Measurements from ENCODE around the gene GLA.

GLA gene

DNA sequence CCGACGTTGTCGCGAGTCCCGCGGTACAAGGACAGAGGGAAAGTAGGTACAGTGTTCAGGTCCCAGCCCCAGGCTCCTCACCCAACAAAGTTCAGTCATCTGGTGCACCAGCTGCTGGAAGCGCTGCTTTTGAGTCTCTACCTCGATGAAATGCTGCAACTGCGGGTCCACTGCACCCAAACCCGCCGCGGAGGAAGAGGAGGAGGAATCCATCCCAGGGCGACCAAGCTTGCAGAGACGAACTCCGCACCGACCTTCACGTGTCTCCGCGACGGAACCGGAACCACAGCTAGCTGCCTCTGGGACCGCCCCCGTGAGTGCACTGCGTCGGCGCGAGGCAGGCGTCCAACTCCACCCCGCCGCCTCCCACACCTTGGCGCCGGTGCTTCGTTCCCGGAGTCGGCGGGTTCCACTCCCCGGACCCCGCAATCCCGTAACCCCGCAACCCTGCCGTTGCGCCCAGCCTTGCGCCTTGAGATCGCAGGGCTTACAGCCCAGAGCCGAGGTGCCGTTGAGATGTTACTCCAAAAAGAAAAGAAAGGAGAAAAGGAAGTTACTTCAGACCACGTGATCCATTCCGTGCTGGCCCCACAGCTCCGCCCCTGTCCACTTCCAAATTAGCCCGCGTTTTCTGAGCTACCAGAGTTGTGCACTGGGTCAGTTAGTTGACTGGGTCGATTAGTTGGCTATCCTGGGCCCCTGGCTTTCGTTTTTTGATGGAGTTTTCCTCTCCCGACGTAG is 59.1 kb downstream of the GLA start, which contains the start of gene TIMM8A (continued):
- TF ChIP-seq ZNF37A (tag by site-specific recombination; IDR thresholded peaks at IDR 0.05), result no peak
- peak; percentile 95 for TF ChIP-seq ZBTB17 (tag by site-specific recombination; IDR thresholded peaks at IDR 0.05)
- TF ChIP-seq, protein P1, sequence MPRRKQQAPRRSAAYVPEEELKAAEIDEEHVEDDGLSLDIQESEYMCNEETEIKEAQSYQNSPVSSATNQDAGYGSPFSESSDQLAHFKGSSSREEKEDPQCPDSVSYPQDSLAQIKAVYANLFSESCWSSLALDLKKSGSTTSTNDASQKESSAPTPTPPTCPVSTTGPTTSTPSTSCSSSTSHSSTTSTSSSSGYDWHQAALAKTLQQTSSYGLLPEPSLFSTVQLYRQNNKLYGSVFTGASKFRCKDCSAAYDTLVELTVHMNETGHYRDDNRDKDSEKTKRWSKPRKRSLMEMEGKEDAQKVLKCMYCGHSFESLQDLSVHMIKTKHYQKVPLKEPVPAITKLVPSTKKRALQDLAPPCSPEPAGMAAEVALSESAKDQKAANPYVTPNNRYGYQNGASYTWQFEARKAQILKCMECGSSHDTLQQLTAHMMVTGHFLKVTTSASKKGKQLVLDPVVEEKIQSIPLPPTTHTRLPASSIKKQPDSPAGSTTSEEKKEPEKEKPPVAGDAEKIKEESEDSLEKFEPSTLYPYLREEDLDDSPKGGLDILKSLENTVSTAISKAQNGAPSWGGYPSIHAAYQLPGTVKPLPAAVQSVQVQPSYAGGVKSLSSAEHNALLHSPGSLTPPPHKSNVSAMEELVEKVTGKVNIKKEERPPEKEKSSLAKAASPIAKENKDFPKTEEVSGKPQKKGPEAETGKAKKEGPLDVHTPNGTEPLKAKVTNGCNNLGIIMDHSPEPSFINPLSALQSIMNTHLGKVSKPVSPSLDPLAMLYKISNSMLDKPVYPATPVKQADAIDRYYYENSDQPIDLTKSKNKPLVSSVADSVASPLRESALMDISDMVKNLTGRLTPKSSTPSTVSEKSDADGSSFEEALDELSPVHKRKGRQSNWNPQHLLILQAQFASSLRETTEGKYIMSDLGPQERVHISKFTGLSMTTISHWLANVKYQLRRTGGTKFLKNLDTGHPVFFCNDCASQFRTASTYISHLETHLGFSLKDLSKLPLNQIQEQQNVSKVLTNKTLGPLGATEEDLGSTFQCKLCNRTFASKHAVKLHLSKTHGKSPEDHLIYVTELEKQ (tag by site-specific recombination; IDR thresholded peaks at IDR 0.05; ENCODE audit: borderline replicate concordance), result no peak
- TF ChIP-seq, protein P2, sequence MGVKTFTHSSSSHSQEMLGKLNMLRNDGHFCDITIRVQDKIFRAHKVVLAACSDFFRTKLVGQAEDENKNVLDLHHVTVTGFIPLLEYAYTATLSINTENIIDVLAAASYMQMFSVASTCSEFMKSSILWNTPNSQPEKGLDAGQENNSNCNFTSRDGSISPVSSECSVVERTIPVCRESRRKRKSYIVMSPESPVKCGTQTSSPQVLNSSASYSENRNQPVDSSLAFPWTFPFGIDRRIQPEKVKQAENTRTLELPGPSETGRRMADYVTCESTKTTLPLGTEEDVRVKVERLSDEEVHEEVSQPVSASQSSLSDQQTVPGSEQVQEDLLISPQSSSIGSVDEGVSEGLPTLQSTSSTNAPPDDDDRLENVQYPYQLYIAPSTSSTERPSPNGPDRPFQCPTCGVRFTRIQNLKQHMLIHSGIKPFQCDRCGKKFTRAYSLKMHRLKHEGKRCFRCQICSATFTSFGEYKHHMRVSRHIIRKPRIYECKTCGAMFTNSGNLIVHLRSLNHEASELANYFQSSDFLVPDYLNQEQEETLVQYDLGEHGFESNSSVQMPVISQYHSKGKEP (tag by site-specific recombination; IDR thresholded peaks at IDR 0.05), result no peak
- no peak for TF ChIP-seq ZNF544 (tag by site-specific recombination; IDR thresholded peaks at IDR 0.05)
- TF ChIP-seq REPIN1 (tag by site-specific recombination; IDR thresholded peaks at IDR 0.05; ENCODE audit: low read depth), result no peak
- no peak for TF ChIP-seq SALL2 (tag by site-specific recombination; IDR thresholded peaks at IDR 0.05; ENCODE audit: borderline replicate concordance)
- TF ChIP-seq ZNF843 (tag by site-specific recombination; IDR thresholded peaks at IDR 0.05), result peak; percentile 53; the same call in 1 of the 2 replicates
- TF ChIP-seq ZNF248 (tag by site-specific recombination; IDR thresholded peaks at IDR 0.05), result no peak
- TF ChIP-seq GLI2 (tag by site-specific recombination; IDR thresholded peaks at IDR 0.05; ENCODE audit: borderline replicate concordance, low read depth), result no peak
- TF ChIP-seq ZBTB7A (tag by site-specific recombination; IDR thresholded peaks at IDR 0.05; ENCODE audit: low read depth), result no peak
- TF ChIP-seq ZNF624 (tag by site-specific recombination; IDR thresholded peaks at IDR 0.05), result no peak
- no peak for TF ChIP-seq ZFP41 (tag by site-specific recombination; IDR thresholded peaks at IDR 0.05; ENCODE audit: borderline replicate concordance)
- TF ChIP-seq, protein P3, sequence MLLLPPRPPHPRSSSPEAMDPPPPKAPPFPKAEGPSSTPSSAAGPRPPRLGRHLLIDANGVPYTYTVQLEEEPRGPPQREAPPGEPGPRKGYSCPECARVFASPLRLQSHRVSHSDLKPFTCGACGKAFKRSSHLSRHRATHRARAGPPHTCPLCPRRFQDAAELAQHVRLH (tag by site-specific recombination; IDR thresholded peaks at IDR 0.05), result no peak
- no peak for TF ChIP-seq ZNF433 (tag by site-specific recombination; IDR thresholded peaks at IDR 0.05; ENCODE audit: low read depth)
- no peak for TF ChIP-seq ZNF138 (tag by site-specific recombination; IDR thresholded peaks at IDR 0.05; ENCODE audit: borderline replicate concordance)
- TF ChIP-seq ZEB2 (tag by site-specific recombination; IDR thresholded peaks at IDR 0.05), result peak; percentile 94
- TF ChIP-seq, protein P4, sequence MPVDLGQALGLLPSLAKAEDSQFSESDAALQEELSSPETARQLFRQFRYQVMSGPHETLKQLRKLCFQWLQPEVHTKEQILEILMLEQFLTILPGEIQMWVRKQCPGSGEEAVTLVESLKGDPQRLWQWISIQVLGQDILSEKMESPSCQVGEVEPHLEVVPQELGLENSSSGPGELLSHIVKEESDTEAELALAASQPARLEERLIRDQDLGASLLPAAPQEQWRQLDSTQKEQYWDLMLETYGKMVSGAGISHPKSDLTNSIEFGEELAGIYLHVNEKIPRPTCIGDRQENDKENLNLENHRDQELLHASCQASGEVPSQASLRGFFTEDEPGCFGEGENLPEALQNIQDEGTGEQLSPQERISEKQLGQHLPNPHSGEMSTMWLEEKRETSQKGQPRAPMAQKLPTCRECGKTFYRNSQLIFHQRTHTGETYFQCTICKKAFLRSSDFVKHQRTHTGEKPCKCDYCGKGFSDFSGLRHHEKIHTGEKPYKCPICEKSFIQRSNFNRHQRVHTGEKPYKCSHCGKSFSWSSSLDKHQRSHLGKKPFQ (tag by site-specific recombination; IDR thresholded peaks at IDR 0.05), result no peak
- no peak for TF ChIP-seq ZNF561 (tag by site-specific recombination; IDR thresholded peaks at IDR 0.05; ENCODE audit: borderline replicate concordance)
- TF ChIP-seq ZNF202 (tag by site-specific recombination; IDR thresholded peaks at IDR 0.05; ENCODE audit: borderline replicate concordance), result no peak
- TF ChIP-seq, protein P5, sequence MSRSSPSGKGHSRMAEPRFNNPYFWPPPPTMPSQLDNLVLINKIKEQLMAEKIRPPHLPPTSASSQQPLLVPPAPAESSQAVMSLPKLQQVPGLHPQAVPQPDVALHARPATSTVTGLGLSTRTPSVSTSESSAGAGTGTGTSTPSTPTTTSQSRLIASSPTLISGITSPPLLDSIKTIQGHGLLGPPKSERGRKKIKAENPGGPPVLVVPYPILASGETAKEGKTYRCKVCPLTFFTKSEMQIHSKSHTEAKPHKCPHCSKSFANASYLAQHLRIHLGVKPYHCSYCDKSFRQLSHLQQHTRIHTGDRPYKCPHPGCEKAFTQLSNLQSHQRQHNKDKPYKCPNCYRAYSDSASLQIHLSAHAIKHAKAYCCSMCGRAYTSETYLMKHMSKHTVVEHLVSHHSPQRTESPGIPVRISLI (tag by site-specific recombination; IDR thresholded peaks at IDR 0.05), result no peak
- TF ChIP-seq ZNF394 (tag by site-specific recombination; IDR thresholded peaks at IDR 0.05; ENCODE audit: borderline replicate concordance), result peak; percentile 67; the same call in 1 of the 2 replicates
- peak; percentile 52; the same call in 1 of the 2 replicates for TF ChIP-seq ZBTB8A (tag by site-specific recombination; IDR thresholded peaks at IDR 0.05)
- TF ChIP-seq, protein P6, sequence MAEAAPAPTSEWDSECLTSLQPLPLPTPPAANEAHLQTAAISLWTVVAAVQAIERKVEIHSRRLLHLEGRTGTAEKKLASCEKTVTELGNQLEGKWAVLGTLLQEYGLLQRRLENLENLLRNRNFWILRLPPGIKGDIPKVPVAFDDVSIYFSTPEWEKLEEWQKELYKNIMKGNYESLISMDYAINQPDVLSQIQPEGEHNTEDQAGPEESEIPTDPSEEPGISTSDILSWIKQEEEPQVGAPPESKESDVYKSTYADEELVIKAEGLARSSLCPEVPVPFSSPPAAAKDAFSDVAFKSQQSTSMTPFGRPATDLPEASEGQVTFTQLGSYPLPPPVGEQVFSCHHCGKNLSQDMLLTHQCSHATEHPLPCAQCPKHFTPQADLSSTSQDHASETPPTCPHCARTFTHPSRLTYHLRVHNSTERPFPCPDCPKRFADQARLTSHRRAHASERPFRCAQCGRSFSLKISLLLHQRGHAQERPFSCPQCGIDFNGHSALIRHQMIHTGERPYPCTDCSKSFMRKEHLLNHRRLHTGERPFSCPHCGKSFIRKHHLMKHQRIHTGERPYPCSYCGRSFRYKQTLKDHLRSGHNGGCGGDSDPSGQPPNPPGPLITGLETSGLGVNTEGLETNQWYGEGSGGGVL (tag by site-specific recombination; IDR thresholded peaks at IDR 0.05), result no peak
- TF ChIP-seq ZNF530 (tag by site-specific recombination; IDR thresholded peaks at IDR 0.05; ENCODE audit: low read depth), result no peak
- no peak for TF ChIP-seq KLF10 (tag by site-specific recombination; IDR thresholded peaks at IDR 0.05)
- TF ChIP-seq ZNF19 (tag by site-specific recombination; IDR thresholded peaks at IDR 0.05; ENCODE audit: low read depth), result no peak
- peak; percentile 88; the same call in 1 of the 2 replicates for TF ChIP-seq ZXDB (tag by site-specific recombination; IDR thresholded peaks at IDR 0.05)
- TF ChIP-seq GLI4 (tag by site-specific recombination; IDR thresholded peaks at IDR 0.05), result no peak
- TF ChIP-seq KLF1 (tag by site-specific recombination; IDR thresholded peaks at IDR 0.05), result peak; percentile 43; the same call in 1 of the 2 replicates

All from HEK293 (cell line).